Mesenchymal stem cell (in vitro differentiated cells and primary cell): ENCODE measurements around the gene SIRT7.

ENCODE experiments used
- DNase-seq: peaks from one replicate; pipeline ENCODE4 v3.0.0-alpha.2; 2013
- H2AFZ ChIP-seq: one replicate; pipeline ENCODE4 v1.6.1; 2013; ENCODE audit warnings: low read depth, mild to moderate bottlenecking, control low read depth, inconsistent platforms, low read length, moderate library complexity
- H2AK5ac ChIP-seq: 2 replicates; pipeline ENCODE4 v1.6.1; 2013; ENCODE audit warnings: low read length, moderate library complexity, mild to moderate bottlenecking, inconsistent platforms; ENCODE audit not compliant: severe bottlenecking
- H2BK120ac ChIP-seq: one replicate; pipeline ENCODE4 v1.6.1; 2013; ENCODE audit warnings: low read depth, mild to moderate bottlenecking, inconsistent platforms, low read length, moderate library complexity
- H2BK12ac ChIP-seq, 2 experiments: one replicate each; pipeline ENCODE4 v1.6.1; 2013; ENCODE audit warnings: inconsistent platforms in 2 of 2, low read length in 2 of 2, mild to moderate bottlenecking in 2 of 2, moderate library complexity in 2 of 2, control low read depth in 1 of 2
- H2BK15ac ChIP-seq: one replicate; pipeline ENCODE4 v1.6.1; 2013; ENCODE audit warnings: mild to moderate bottlenecking, low read depth, inconsistent platforms; ENCODE audit not compliant: poor library complexity, severe bottlenecking
- H2BK5ac ChIP-seq: 2 replicates; pipeline ENCODE4 v1.6.1; 2013; ENCODE audit warnings: low read depth, mild to moderate bottlenecking, low read length, control low read depth, inconsistent platforms; ENCODE audit not compliant: poor library complexity, severe bottlenecking
- H3K14ac ChIP-seq, 2 experiments: one replicate each; pipeline ENCODE4 v1.6.1; 2013; ENCODE audit warnings: inconsistent platforms in 2 of 2, low read length in 2 of 2, control low read depth in 1 of 2, mild to moderate bottlenecking in 1 of 2, moderate library complexity in 1 of 2
- H3K18ac ChIP-seq, 2 experiments: one replicate each; pipeline ENCODE4 v1.6.1; 2013; ENCODE audit warnings: inconsistent platforms in 2 of 2, low read length in 2 of 2, control low read depth in 1 of 2, low read depth in 1 of 2, mild to moderate bottlenecking in 1 of 2
- H3K23ac ChIP-seq, 2 experiments: one replicate each; pipeline ENCODE4 v1.6.1; 2013; ENCODE audit warnings: inconsistent platforms in 2 of 2, low read length in 2 of 2, mild to moderate bottlenecking in 2 of 2, moderate library complexity in 2 of 2, control low read depth in 1 of 2
- H3K27ac ChIP-seq: 2 replicates; pipeline ENCODE4 v1.5.1; 2013; ENCODE audit warnings: mild to moderate bottlenecking, moderate library complexity, low read length, control low read depth, inconsistent platforms; ENCODE audit not compliant: poor library complexity, severe bottlenecking
- H3K27me3 ChIP-seq, 2 experiments: 2 replicates each; pipeline versions ENCODE4 v1.6.1 to v1.7.0; 2013; ENCODE audit warnings: low read length in 2 of 2, mild to moderate bottlenecking in 2 of 2, moderate library complexity in 2 of 2, control low read depth in 1 of 2, inconsistent platforms in 1 of 2; ENCODE audit not compliant: control insufficient read depth in 1 of 2, insufficient read depth in 1 of 2
- H3K36me3 ChIP-seq, 2 experiments: 2 replicates each; pipeline versions ENCODE4 v1.6.1 to v1.7.0; 2013; ENCODE audit warnings: low read length in 2 of 2, control low read depth in 1 of 2, inconsistent platforms in 1 of 2, low read depth in 1 of 2, mild to moderate bottlenecking in 1 of 2; ENCODE audit not compliant: insufficient read depth in 2 of 2, control insufficient read depth in 1 of 2
- H3K4ac ChIP-seq, 2 experiments: one replicate each; pipeline ENCODE4 v1.6.1; 2013; ENCODE audit warnings: inconsistent platforms in 2 of 2, low read length in 2 of 2, mild to moderate bottlenecking in 2 of 2, moderate library complexity in 2 of 2, control low read depth in 1 of 2, low read depth in 1 of 2
- H3K4me1 ChIP-seq: 2 replicates; pipeline ENCODE4 v1.6.1; 2013; ENCODE audit warnings: low read depth, low read length, control low read depth; ENCODE audit not compliant: control insufficient read depth, insufficient read depth
- H3K4me2 ChIP-seq: 2 replicates; pipeline ENCODE4 v1.6.1; 2013; ENCODE audit warnings: low read length, mild to moderate bottlenecking, inconsistent platforms; ENCODE audit not compliant: poor library complexity, severe bottlenecking
- H3K4me3 ChIP-seq, 2 experiments: 2 replicates each; pipeline versions ENCODE4 v1.5.1 to v1.7.0; 2013; ENCODE audit warnings: low read length in 2 of 2, mild to moderate bottlenecking in 2 of 2, control low read depth in 1 of 2, low read depth in 1 of 2; ENCODE audit not compliant: insufficient read depth in 1 of 2
- H3K79me1 ChIP-seq: replicated peaks from 2 replicates; pipeline ENCODE4 v1.6.1; 2013; ENCODE audit warnings: mild to moderate bottlenecking, control low read depth, low read length, inconsistent platforms; ENCODE audit not compliant: poor library complexity, severe bottlenecking
- H3K9ac ChIP-seq: 2 replicates; pipeline ENCODE4 v1.7.0; 2013; ENCODE audit warnings: mild to moderate bottlenecking, low read length, moderate library complexity
- H3K9me3 ChIP-seq: 2 replicates; pipeline ENCODE4 v1.7.0; 2013; ENCODE audit warnings: mild to moderate bottlenecking, low read length; ENCODE audit not compliant: control insufficient read depth
- H4K8ac ChIP-seq: one replicate; pipeline ENCODE4 v1.6.1; 2013; ENCODE audit warnings: inconsistent platforms, mild to moderate bottlenecking, low read length, moderate library complexity
- H4K91ac ChIP-seq: one replicate; pipeline ENCODE4 v1.6.1; 2013; ENCODE audit warnings: mild to moderate bottlenecking, low read length, inconsistent platforms
- WGBS: methylation state at CpG from one replicate; pipeline ENCODE4 v1.1.7; 2013; ENCODE audit warnings: mixed read lengths; 5-methylcytosine and 5-hydroxymethylcytosine counted together

Gene SIRT7

DNA sequence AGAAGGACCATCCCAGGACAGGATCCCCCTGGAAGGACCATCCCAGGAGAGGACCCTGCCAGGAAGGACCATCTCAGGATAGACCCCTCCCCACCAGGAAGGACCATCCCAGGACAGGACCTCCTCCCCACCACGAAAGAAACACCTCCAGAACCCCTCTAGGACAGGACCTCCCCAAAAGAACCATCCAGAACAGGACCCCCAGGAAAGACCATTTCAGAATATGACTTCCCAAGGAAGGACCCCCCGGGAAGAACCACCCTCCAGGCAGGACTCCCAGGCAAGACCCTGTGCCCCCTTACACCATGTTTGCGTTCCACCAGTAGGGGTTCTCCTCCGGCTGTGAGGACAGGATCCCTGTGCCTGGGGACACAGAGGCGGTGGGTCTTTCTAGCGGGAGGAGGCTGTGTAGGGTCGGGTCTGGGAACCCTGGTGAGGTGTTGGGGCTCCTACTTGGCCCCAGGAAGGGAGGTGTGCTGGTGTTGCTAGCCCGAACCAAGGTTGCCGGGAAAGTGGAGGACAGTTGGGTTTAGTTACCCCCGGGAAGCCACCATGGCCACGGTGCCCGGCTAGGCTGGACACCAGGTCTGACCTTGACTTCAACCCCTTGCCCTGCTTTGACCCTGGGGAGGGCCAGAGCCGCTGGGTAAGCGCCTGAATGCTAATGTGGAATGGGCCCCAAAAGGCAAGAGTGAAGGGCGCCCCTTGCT lies 40.8 kb upstream of the SIRT7 start:
- Histone ChIP-seq H3K23ac (no peak overlapping the region), H3K27me3 (peaks cover 35 to 77% of the 10 kb centered on the region in 2 experiments), H3K36me3 (no peaks in the 10 kb centered on the region), H2BK12ac (no peak overlapping the region), H4K91ac (no peak overlapping the region), H3K79me1 (no peaks in the 10 kb centered on the region), H3K4me2 (peak overlapping the region; percentile 91), H2AK5ac (no peak overlapping the region), H3K18ac (no peak overlapping the region), H2BK120ac (no peak overlapping the region), H2BK5ac (no peak overlapping the region), H3K9me3 (no peaks in the 10 kb centered on the region), H3K4me1 (peaks cover 36% of the 10 kb centered on the region), H3K14ac (no peak overlapping the region), H3K9ac (no peak overlapping the region), H3K4ac (no peak overlapping the region), H3K27ac (no peak overlapping the region), H3K4me3 (no peak overlapping the region), H2AFZ (no peak overlapping the region), H2BK15ac (no peak overlapping the region), H4K8ac (no peak overlapping the region)
- DNase-seq, result no peak
- WGBS, result 88% methylated on average over 15 of the region's 15 CpGs

DNA sequence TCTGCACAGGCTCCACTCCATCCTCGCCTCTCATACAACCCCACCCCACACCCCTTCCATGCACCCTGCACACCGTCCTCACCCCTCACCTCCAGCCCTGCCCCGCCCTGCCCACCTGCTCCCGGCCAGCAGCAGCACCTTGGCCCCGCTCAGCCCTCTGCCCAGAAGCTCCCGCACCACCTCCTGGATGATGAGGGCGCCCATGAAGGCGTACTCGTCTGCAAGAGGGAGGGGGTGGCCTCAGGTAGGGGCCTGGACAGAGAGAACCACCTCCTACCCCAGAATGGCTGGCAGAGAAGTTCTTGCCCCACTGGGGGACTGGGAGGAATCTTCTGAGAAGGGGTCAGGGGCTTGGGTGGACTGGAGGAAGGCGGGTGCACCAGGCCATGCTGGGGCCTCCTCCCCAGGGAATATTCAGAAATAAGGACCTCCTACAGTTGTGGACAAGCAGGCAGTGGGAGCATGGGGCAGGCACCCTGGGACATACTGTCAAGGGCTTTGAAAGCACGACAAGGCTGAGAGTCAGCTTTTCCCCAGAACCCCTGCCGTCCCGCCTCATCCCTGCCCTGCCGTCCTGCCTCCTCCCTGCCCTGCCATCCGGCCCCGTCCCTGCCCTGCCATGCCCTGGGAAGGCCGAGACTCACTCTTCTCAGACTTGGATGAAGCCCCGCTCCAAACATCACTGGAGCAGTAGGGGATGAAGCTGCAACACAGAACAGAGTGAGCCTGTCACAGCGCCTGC lies 39.9 kb upstream of the SIRT7 start:
- no peak overlapping the region for H2AFZ ChIP-seq
- H2BK120ac ChIP-seq, result no peak overlapping the region
- H3K4me1 ChIP-seq, result peaks cover 36% of the 10 kb centered on the region
- H2BK15ac ChIP-seq, result no peak overlapping the region
- H3K27me3 ChIP-seq, result peaks cover 26 to 71% of the 10 kb centered on the region in 2 experiments
- H3K14ac ChIP-seq, result no peak overlapping the region
- H4K91ac ChIP-seq, result no peak overlapping the region
- H3K4me2 ChIP-seq, result no peak overlapping the region
- H2BK5ac ChIP-seq, result no peak overlapping the region
- no peak overlapping the region for H4K8ac ChIP-seq
- no peaks in the 10 kb centered on the region for H3K9me3 ChIP-seq
- 84% methylated on average over 14 of the region's 19 CpGs for WGBS
- H2AK5ac ChIP-seq, result no peak overlapping the region
- H3K79me1 ChIP-seq, result no peaks in the 10 kb centered on the region
- no peak for DNase-seq
- H3K4ac ChIP-seq, result no peak overlapping the region
- H3K18ac ChIP-seq, result no peak overlapping the region
- H3K27ac ChIP-seq, result no peak overlapping the region
- H3K23ac ChIP-seq, result peak overlapping the region in 1 of 2 experiments; percentile 60
- H3K9ac ChIP-seq, result no peak overlapping the region
- no peak overlapping the region for H2BK12ac ChIP-seq
- H3K4me3 ChIP-seq, result no peak overlapping the region
- no peaks in the 10 kb centered on the region for H3K36me3 ChIP-seq

DNA sequence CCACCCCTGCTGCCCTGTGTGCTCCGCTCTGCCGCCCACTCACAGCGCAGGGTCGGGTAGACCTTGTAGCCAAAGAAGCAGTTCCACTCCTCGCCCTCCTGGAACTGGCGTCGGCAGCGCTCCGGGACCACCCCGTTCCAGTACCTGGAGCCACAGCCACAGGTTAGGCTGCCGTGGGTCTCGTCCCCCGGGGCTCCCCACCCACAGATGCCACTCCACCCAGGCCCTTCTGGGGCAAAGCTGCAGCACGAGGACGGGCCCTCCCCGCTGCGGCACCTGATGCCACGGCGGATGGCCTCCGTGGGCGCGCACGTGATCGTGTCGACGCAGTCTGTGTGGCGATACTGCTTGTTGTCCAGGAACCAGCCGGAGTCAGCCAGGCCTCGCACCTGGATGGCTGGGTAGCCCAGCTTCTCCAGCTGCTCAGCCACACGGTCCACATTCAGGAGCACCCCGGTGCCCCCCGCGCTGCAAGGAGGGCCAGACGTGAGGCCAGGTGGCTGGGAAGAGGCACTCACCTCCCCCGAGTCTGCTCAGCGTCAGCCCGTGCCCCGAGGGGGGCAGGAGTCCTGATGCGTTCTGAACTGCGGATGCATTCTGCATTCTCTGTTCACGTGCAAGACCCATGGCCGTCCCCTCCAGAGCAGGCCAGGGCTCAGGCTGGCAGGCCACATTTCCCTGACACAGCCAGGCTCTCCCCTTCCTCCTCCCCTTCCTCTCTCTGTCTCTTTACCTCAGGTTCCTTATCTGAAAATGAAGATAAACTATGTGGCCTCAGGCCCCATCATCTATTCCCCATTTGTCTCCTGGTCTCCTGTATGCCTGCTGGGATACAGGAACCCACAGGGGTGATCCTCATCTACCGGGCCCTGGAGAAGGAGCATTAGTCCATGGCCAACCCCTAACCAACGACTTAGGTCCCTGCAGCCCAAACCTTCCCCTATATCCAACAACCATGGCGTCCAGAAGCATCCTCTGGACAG lies 38.9 kb upstream of the SIRT7 start:
- Histone ChIP-seq H2BK15ac (no peak overlapping the region), H3K36me3 (no peaks in the 10 kb centered on the region), H2AK5ac (no peak overlapping the region), H3K23ac (no peak overlapping the region), H3K4me3 (peak overlapping the region in 1 of 2 experiments; percentile 29), H3K4me1 (peaks cover 37% of the 10 kb centered on the region), H3K4me2 (no peak overlapping the region), H2BK120ac (no peak overlapping the region), H3K9me3 (no peaks in the 10 kb centered on the region), H3K9ac (no peak overlapping the region), H3K27me3 (peaks cover 17 to 65% of the 10 kb centered on the region in 2 experiments), H4K91ac (no peak overlapping the region), H3K4ac (no peak overlapping the region), H2AFZ (no peak overlapping the region), H3K18ac (peak overlapping the region in 1 of 2 experiments; percentile 11), H3K27ac (no peak overlapping the region), H3K79me1 (no peaks in the 10 kb centered on the region), H3K14ac (peak overlapping the region in 1 of 2 experiments; percentile 57), H4K8ac (no peak overlapping the region), H2BK5ac (no peak overlapping the region), H2BK12ac (peak overlapping the region in 1 of 2 experiments; percentile 11)
- DNase-seq, result no peak
- 80% methylated on average over 45 of the region's 45 CpGs for WGBS
